Caki2 (cell line): ENCODE data around the gene PRX. TPM values are rescaled to one million over a fixed set of nuclear protein-coding genes. Genes with fewer than 3 reads are reported as not detected.
"Not testable (repeated sequence)": the region's sequence is repeated elsewhere in the genome, so short reads cannot be mapped to it uniquely, and the experiment has no call there.

Experiments
- DNase-seq: peaks from one replicate; pipeline ENCODE4 v3.0.0-alpha.2; 2015; ENCODE audit warnings: low read depth
- in situ Hi-C: cut with HindIII; loops from 2 replicates; pipeline ENCODE4 v1.10.0; 2016; ENCODE audit warnings: low sequenced_read_pairs, low pct_unique_long_range_greater_than_20kb, mixed read lengths
- total RNA-seq: library from RNA; depleted of rRNA; stranded (reverse); fragments of >200 nt; shearing (Covaris generic); gene quantifications from 2 replicates; pipeline ENCODE4 v1.2.3, GENCODE V29; 2014; ENCODE audit warnings: low replicate concordance

Gene PRX
- total RNA-seq, 1 experiment from 2014 or later: 5.3 TPM

DNA sequence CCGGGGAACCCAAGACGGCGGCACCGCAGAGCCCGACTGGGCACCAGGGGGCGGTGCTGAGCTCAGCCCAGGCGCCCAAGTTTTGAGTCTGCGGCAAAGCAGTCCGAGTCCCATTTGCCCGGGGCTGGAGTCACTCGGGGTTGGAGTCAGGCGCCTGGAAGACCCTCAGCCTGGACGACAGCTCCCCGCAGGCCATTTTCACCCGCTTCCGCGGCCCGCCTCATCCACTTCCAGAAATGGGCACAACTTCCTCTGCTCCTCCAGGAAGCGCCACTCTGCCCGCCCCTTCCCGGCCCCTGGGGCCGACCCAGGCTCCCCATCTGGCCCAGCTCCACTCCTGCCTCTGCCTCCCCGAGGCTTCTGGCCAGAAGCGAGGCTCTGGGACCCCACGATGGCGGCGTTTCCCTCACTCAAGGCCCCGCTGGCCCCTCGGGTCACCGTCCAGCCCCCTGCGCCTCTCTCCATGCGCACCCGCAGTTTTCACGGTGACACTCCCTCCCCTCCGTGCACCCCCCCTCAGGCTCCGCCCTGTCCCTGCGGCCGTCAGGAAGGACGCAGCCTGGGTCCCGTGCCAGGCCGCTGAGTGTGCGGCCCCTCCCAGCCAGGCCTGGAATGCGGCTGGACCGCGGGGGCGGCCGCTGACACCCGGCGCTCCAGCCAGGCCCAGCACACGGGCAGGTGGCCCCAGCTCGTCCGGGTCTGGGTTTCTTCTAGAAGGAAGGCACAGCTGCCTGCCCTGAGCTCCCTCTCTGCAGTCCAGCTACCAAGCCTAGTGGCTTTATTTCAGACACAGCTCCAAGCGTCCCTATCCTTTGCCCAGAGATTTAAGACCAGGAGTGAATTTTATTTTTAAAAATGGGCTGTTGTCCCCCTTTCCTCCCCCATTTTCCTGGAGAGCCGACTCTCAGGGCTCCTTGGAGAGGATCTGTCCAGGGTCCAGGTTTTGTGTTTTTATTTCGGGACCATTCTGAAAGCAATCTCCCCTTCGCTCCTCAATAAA, 7.9 kb upstream of the PRX start:
- in situ Hi-C loops: no loop called here
- DNase-seq: peak; percentile 97

DNA sequence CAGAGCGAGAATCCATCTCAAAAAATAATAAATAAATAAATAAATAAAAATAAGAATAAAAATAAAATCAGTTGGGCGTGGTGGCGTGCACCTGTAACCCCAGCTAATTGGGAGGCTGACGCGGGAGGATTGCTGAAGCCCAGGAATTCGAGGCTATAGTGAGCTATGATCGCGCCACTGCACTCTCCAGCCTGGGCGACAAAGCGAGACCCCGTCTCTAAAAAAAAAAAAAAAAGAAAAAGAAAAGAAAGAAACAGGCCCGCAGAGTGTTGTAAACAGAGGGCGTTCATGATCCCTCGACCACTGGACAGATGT, 7.2 kb upstream of the PRX start:
- DNase-seq: no peak
- in situ Hi-C loops: no loop called here

- no peak for DNase-seq
- in situ Hi-C loops: no loop called here
Observed at GRCh38 chr19:40419780-40420179, 6.6 kb upstream of the PRX start.

DNA sequence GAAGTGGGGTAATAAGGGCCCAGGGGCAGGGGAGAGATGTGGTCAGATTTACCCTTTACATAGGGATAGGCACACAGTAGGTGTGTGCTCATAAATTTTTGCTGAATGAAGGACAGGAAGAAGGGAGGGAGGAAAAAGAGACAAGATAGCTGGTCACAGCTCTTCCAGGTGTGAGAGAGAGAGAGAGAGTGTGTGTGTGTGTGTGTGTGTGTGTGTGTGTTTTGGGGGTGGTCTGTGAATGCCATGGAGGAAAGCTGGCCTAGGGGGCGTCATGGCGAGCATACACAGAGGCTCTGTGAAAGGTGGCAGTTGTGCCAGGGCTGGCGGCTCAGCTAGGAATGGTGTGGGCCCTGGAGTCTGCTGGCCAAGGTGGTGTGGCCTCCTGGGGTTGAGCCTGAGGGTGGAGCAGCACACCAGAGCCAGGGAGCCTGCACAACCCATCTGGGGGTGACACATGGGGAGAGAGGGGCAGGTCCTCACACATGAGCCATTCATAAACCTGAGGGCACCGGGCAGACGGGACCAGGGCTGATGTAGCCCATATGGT, 6.0 kb upstream of the PRX start:
- no peak for DNase-seq
- in situ Hi-C loops: no loop called here

DNA sequence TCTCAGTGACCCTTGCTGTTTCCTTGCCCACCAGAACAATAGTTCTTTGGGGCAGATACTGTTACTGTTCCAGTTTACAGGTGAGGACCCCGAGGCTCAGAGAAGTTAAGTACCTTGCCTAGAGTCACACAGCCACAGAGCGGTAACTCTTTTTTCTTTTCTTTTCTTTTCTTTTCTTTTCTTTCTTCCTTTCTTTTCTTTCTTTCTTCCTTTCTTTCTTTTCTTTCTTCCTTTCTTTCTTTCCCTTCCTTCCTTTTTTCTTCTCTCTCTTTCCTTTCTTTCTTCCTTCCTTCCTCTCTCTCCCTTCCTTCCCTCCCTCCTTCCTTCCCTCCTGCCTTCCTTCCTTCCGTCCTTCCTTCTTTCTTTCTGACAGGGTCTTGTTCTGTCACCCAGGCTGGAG, 4.9 kb upstream of the PRX start:
- in situ Hi-C loops: no loop called here
- no peak for DNase-seq

GRCh38 chr19:40417643-40417981, 4.4 kb upstream of the PRX start:
- in situ Hi-C loops: no loop called here
- DNase-seq: no peak

GRCh38 chr19:40416918-40417642, 3.9 kb upstream of the PRX start:
- in situ Hi-C loops: no loop called here
- peak; percentile 21 for DNase-seq

GRCh38 chr19:40415768-40416167, 2.6 kb upstream of the PRX start:
- DNase-seq: no peak
- in situ Hi-C loops: no loop called here

- in situ Hi-C loops: no loop called here
- DNase-seq: no peak
Observed at GRCh38 chr19:40414542-40415535, 1.7 kb upstream of the PRX start.

- in situ Hi-C loops: no loop called here
- no peak for DNase-seq
Observed at GRCh38 chr19:40412866-40413265, 312 bp downstream of the PRX start.

DNA sequence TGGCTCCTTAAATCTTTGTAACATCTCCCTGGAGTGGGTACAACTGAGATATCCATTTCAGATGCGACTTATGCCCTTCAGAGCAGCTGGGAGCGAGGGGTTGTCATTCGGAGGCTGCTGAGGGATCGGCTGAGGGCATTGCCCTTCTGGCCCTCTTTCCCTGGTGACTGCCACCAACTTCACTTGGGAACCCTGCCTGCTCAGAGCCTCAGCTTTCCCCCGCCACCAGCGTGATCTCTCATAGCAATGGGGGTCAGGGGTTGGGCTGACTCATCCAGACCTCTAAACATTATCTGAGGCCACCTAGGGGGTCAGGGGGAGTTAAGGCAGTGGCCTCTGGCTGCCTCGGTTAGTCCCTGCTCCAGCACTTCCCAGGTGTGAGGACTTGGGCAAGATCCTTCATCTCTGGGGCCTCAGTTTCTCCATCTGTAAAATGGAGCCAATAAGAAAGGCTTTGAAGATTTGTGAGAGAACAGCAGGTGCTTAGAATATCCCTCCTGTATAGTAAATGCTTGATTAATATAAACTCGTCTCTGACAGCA, 1.1 kb downstream of the PRX start:
- no peak for DNase-seq
- in situ Hi-C loops: no loop called here

- DNase-seq: no peak
- in situ Hi-C loops: no loop called here
Observed at GRCh38 chr19:40411125-40411842, 1.9 kb downstream of the PRX start.

GRCh38 chr19:40410030-40410389, 3.2 kb downstream of the PRX start:
- DNase-seq: no peak
- in situ Hi-C loops: no loop called here

DNA sequence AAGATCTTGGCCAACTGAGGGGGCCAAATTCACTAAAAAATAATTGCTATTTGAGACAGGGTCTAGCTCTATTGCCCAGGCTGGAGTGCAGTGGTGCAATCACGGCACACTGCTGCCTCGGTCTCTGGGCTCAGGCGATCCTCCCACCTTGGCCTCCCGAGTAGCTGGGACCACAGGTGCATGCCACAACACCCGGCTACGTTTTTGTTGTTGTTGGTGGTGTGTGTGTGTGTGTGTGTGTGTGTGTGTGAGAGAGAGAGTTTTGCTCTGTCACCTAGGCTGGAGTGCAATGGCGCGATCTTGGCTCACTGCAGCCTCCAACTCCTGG, 4.6 kb downstream of the PRX start:
- DNase-seq, in situ Hi-C loops: not testable (repeated sequence)

DNA sequence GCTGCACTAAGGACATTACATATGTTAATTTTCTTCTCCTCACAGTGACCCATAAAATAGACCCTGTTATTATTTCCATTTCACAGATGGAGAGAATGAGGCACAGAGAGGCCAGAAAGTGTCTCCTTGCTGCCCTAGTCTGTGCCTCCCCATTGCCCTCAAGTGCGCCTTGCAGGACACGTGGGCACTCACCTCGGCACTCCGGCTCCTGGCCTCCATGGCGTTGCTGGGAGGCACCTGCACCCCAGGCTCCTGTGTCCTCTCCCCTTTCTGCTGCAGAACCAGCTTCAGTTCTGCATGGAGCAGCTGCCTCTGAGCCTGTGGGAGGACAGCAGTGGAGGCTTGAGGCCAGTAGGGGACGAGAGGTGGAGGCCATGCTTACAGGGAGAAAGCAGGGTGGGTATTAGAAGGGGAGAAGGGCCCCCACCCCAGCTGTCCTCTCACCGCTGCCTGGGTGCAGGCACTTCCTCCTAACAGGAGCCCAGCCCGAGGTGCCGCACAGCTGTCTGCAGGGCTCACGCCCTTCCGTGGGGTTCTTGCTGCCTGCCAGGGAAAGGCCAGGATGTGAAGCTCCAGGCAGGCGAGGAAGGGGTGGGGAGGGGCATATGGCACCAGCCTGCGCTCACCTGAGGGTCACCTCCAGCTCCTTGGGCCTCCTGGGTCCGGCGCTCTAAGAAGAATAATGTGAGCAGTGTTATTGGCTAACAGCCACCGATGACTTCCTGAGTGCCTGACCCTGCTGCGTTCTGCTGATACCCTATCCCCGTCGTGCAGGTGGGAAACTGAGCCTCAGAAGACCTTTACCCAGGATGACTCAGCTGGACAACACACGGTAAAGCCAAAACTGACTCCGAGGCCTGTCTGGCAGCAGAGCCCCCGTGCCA, 5.2 kb downstream of the PRX start:
- in situ Hi-C loops: no loop called here
- no peak for DNase-seq

DNA sequence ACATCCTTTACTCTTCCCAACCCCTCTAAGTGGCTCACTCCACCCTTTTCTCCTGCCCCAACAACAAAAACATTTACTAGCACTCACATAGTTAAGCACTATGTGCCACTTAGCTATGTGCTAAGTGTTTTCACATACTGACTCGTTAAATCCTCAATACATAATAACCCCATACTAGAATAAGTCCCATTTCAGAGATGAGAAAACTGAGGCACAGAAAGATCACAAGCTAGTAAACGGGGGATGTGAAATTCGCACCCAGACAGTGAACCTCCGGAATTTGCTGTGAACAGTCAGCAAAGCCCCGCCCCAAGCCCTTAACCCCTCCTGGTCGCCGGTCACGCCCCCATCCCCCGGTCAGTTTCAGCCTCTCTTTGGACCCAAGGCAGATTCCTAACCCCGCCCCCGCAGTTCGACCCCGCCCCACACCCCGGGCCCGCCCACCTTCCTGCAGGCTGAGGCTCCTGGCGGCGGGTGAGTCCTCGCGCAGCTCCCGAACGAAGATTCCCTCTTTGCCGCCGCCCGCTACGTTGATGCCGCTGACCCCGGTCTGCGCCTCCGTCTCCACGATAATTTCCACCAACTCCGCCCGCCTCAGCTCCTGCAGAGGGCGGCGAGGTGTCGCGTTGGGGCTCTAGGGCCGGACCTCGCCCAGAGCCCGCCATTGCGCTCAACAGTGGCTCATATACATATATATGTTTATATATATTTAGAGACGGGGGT, 9.8 kb downstream of the PRX start:
- DNase-seq: peak; percentile 80
- in situ Hi-C loops: no loop called here
